Nephron (organoid): Measurements from ENCODE around the gene CCNQ.

Experiments used
- H3K27ac Mint-ChIP-seq, 3 experiments: 2 replicates each; pipeline ENCODE4 v1.8.0; 2020; ENCODE audit warnings: mixed read lengths in 3 of 3, mild to moderate bottlenecking in 2 of 3, moderate library complexity in 1 of 3
- H3K27me3 Mint-ChIP-seq: 2 replicates; pipeline ENCODE4 v1.8.0; 2021; ENCODE audit warnings: low read depth, mild to moderate bottlenecking, moderate library complexity, mixed read lengths
- H3K36me3 Mint-ChIP-seq: 2 replicates; pipeline ENCODE4 v1.8.0; 2020; ENCODE audit warnings: low read depth, mixed read lengths
- H3K4me1 Mint-ChIP-seq: 2 replicates; pipeline ENCODE4 v1.8.0; 2020; ENCODE audit warnings: mixed read lengths
- H3K4me3 Mint-ChIP-seq, 3 experiments: 2 replicates each; pipeline ENCODE4 v1.8.0; 2020; ENCODE audit warnings: mild to moderate bottlenecking in 3 of 3, mixed read lengths in 3 of 3, moderate library complexity in 2 of 3
- H3K9me3 Mint-ChIP-seq: 2 replicates; pipeline ENCODE4 v1.8.0; 2020; ENCODE audit warnings: mixed read lengths
- TF ChIP-seq, protein P1 (sequence below), 3 experiments: fragments of 200-600 bp; sonication (generic); IDR thresholded peaks; one replicate each; pipeline ENCODE4 v1.5.0; 2021; ENCODE audit warnings: antibody characterized with exemption in 3 of 3; ENCODE audit not compliant: unreplicated experiment in 3 of 3

Gene CCNQ

GRCh38 chrX:153539171-153539978 lies 59.6 kb downstream of the CCNQ start:
- no peaks in the 10 kb centered on the region for H3K27me3 Mint-ChIP-seq
- H3K36me3 Mint-ChIP-seq = no peaks in the 10 kb centered on the region
- peak overlapping the region in 1 of 3 experiments; percentile 80 for H3K27ac Mint-ChIP-seq
- peaks cover 3% of the 10 kb centered on the region for H3K9me3 Mint-ChIP-seq
- peaks cover 6% of the 10 kb centered on the region for H3K4me1 Mint-ChIP-seq
- H3K4me3 Mint-ChIP-seq = no peak overlapping the region
- TF ChIP-seq, protein P1, sequence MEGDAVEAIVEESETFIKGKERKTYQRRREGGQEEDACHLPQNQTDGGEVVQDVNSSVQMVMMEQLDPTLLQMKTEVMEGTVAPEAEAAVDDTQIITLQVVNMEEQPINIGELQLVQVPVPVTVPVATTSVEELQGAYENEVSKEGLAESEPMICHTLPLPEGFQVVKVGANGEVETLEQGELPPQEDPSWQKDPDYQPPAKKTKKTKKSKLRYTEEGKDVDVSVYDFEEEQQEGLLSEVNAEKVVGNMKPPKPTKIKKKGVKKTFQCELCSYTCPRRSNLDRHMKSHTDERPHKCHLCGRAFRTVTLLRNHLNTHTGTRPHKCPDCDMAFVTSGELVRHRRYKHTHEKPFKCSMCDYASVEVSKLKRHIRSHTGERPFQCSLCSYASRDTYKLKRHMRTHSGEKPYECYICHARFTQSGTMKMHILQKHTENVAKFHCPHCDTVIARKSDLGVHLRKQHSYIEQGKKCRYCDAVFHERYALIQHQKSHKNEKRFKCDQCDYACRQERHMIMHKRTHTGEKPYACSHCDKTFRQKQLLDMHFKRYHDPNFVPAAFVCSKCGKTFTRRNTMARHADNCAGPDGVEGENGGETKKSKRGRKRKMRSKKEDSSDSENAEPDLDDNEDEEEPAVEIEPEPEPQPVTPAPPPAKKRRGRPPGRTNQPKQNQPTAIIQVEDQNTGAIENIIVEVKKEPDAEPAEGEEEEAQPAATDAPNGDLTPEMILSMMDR (IDR thresholded peaks at IDR 0.05; ENCODE audit: unreplicated experiment in 3 of 3) = peak; percentile 74 to 81 (median 75)

DNA sequence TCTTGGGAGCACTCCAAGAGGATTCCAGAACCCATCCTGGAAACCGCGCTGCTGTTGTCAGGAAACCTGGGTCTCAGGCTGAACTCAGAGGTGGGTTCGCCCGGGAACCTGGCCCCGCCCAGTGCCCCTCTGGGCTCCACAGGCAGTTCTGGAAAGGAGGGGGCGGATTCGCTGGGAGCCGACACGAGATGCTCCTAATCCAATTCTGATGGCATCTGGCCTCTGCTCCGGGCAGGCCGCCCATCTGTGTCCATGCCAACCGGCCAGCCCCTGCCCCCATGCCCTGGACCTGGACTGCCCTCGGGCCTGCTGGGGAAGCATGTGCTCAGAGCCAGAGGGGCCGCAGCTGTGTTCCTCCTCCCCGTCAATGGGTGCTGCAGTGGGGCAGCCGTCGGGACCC lies 60.5 kb downstream of the CCNQ start:
- Mint-ChIP-seq H3K27me3 (no peaks in the 10 kb centered on the region), H3K9me3 (no peaks in the 10 kb centered on the region), H3K4me1 (peaks cover 6% of the 10 kb centered on the region), H3K27ac (no peak overlapping the region), H3K4me3 (no peak overlapping the region), H3K36me3 (no peaks in the 10 kb centered on the region)
- TF ChIP-seq, protein P1 (IDR thresholded peaks at IDR 0.05; ENCODE audit: unreplicated experiment in 3 of 3) = no peak
